HepG2 (cell line): ENCODE measurements around the gene OSBPL1A. TPM values are rescaled to one million over a fixed set of nuclear protein-coding genes. Genes with fewer than 3 reads are reported as not detected.
A peak's percentile ranks its signal among the peaks of the same experiment; 100 is the strongest.

Experiments
- ARNTL ChIP-seq: sonication (generic); formaldehyde crosslinking; IDR thresholded peaks from 2 replicates; pipeline ENCODE4 v1.4.0; 2020; ENCODE audit warnings: mild to moderate bottlenecking, missing genetic modification reagents
- CENPX ChIP-seq: sonication (generic); formaldehyde crosslinking; IDR thresholded peaks from 2 replicates; pipeline ENCODE4 v1.9.0; 2021; ENCODE audit warnings: mild to moderate bottlenecking, missing genetic modification reagents, moderate library complexity
- ETV5 ChIP-seq: IDR thresholded peaks from 2 replicates; pipeline ENCODE4 v1.6.1; 2018; ENCODE audit warnings: missing biosample characterization, missing genetic modification reagents, inconsistent platforms, borderline replicate concordance
- HMGA1 ChIP-seq: sonication (generic); formaldehyde crosslinking; conservative IDR thresholded peaks from 2 replicates; pipeline ENCODE4 v1.4.0; 2020; ENCODE audit warnings: missing genetic modification reagents
- KAT7 ChIP-seq: IDR thresholded peaks from 2 replicates; pipeline ENCODE4 v1.6.1; 2018; ENCODE audit warnings: borderline replicate concordance, missing compliant biosample characterization
- KDM2A ChIP-seq: sonication (generic); formaldehyde crosslinking; IDR thresholded peaks from 2 replicates; pipeline ENCODE4 v1.4.0; 2020; ENCODE audit warnings: low read depth, missing genetic modification reagents, borderline replicate concordance
- MAFG ChIP-seq: sonication (generic); formaldehyde crosslinking; IDR thresholded peaks from 2 replicates; pipeline ENCODE4 v1.5.1; 2020; ENCODE audit warnings: mild to moderate bottlenecking, missing genetic modification reagents
- MEIS1 ChIP-seq: sonication (generic); formaldehyde crosslinking; IDR thresholded peaks from 2 replicates; pipeline ENCODE4 v1.9.0; 2021; ENCODE audit warnings: mild to moderate bottlenecking, missing genetic modification reagents, moderate library complexity, borderline replicate concordance
- PITX1 ChIP-seq: sonication (generic); formaldehyde crosslinking; IDR thresholded peaks from 2 replicates; pipeline ENCODE4 v1.5.1; 2020; ENCODE audit warnings: mild to moderate bottlenecking, missing genetic modification reagents
- RBM39 ChIP-seq: fragments of 200-400 bp; formaldehyde crosslinking; IDR thresholded peaks from one replicate; pipeline ENCODE4 v1.6.1; 2018; ENCODE audit warnings: antibody characterized with exemption, mild to moderate bottlenecking, low read depth, low read length; ENCODE audit not compliant: poor library complexity, severe bottlenecking
- RFX5 ChIP-seq: IDR thresholded peaks from 2 replicates; pipeline ENCODE4 v1.6.1; 2011; ENCODE audit warnings: low read depth, low read length, improper control_type of control experiment
- SMYD3 ChIP-seq: sonication (generic); formaldehyde crosslinking; IDR thresholded peaks from 2 replicates; pipeline ENCODE4 v1.8.1; 2023; ENCODE audit warnings: mild to moderate bottlenecking, missing genetic modification reagents
- SNAI1 ChIP-seq: sonication (generic); formaldehyde crosslinking; IDR thresholded peaks from 2 replicates; pipeline ENCODE4 v1.5.0; 2020; ENCODE audit warnings: mild to moderate bottlenecking, missing genetic modification reagents, borderline replicate concordance
- TAF1 ChIP-seq: sonication (generic); formaldehyde crosslinking; IDR thresholded peaks from 2 replicates; pipeline ENCODE4 v1.4.0; 2020; ENCODE audit warnings: missing genetic modification reagents
- ZBTB7B ChIP-seq: sonication (generic); formaldehyde crosslinking; IDR thresholded peaks from 2 replicates; pipeline ENCODE4 v1.4.0; 2020; ENCODE audit warnings: missing genetic modification reagents
- ZNF207 ChIP-seq: fragments of 450-650 bp; IDR thresholded peaks from 2 replicates; pipeline ENCODE4 v1.6.1; 2016; ENCODE audit warnings: antibody characterized with exemption, borderline replicate concordance
- ZNF230 ChIP-seq: sonication (generic); formaldehyde crosslinking; IDR thresholded peaks from 2 replicates; pipeline ENCODE4 v1.4.0; 2020; ENCODE audit warnings: mild to moderate bottlenecking, missing genetic modification reagents
- ZNF317 ChIP-seq: sonication (generic); formaldehyde crosslinking; IDR thresholded peaks from 2 replicates; pipeline ENCODE4 v1.5.0; 2020; ENCODE audit warnings: mild to moderate bottlenecking, missing genetic modification reagents
- ZNF446 ChIP-seq: sonication (generic); formaldehyde crosslinking; IDR thresholded peaks from 2 replicates; pipeline ENCODE4 v1.5.0; 2020; ENCODE audit warnings: mild to moderate bottlenecking, missing genetic modification reagents
- ZNF550 ChIP-seq: sonication (generic); formaldehyde crosslinking; IDR thresholded peaks from 2 replicates; pipeline ENCODE4 v1.4.0; 2020; ENCODE audit warnings: mild to moderate bottlenecking, missing genetic modification reagents, borderline replicate concordance
- ZSCAN22 ChIP-seq: sonication (generic); formaldehyde crosslinking; IDR thresholded peaks from 2 replicates; pipeline ENCODE4 v1.4.0; 2020; ENCODE audit warnings: mild to moderate bottlenecking, missing genetic modification reagents
- polyA plus RNA-seq, 8 experiments: library from polyadenylated mRNA; depleted of rRNA in 3 of 8; stranded (reverse) in 7 of 8; unstranded in 1 of 8; fragments of >200 nt; fragmentation: Illumina TruSeq in 4 of 8; extraction: Trizol in 4 of 8; gene quantifications; 2 replicates each; pipeline versions ENCODE4 v1.2.1 to v1.2.3, GENCODE V29; 2011 to 2016; ENCODE audit warnings: low read depth in 4 of 8, missing spikeins in 1 of 8, mixed read lengths in 1 of 8; ENCODE audit not compliant: insufficient read depth in 1 of 8
- total RNA-seq, 5 experiments: library from RNA; depleted of rRNA; stranded (reverse); fragments of >200 nt; fragmentation: Illumina TruSeq; extraction: Trizol; gene quantifications; 2 replicates each; pipeline ENCODE4 v1.2.3, GENCODE V29; 2016; ENCODE audit warnings: low read depth in 1 of 5
- TF ChIP-seq, protein P1 (sequence below): fragments of 450-650 bp; IDR thresholded peaks from 2 replicates; pipeline ENCODE4 v1.6.1; 2017
- TF ChIP-seq, protein P2 (sequence below): sonication (generic); formaldehyde crosslinking; IDR thresholded peaks from 2 replicates; pipeline ENCODE4 v1.8.0; 2023; ENCODE audit warnings: mild to moderate bottlenecking, missing genetic modification reagents
- TF ChIP-seq, protein P3 (sequence below): IDR thresholded peaks from 2 replicates; pipeline ENCODE4 v1.6.1; 2012; ENCODE audit warnings: low read depth, low read length, improper control_type of control experiment
- TF ChIP-seq, protein P4 (sequence below): sonication (generic); formaldehyde crosslinking; IDR thresholded peaks from 2 replicates; pipeline ENCODE4 v1.8.1; 2023; ENCODE audit warnings: mild to moderate bottlenecking, missing genetic modification reagents

Gene OSBPL1A
- total and polyA plus RNA-seq, 2 of the 13 experiments (the other 11 are each of a cell fraction or from before 2014, with no cell fraction given), result 0.02 TPM; not detected in 1

DNA sequence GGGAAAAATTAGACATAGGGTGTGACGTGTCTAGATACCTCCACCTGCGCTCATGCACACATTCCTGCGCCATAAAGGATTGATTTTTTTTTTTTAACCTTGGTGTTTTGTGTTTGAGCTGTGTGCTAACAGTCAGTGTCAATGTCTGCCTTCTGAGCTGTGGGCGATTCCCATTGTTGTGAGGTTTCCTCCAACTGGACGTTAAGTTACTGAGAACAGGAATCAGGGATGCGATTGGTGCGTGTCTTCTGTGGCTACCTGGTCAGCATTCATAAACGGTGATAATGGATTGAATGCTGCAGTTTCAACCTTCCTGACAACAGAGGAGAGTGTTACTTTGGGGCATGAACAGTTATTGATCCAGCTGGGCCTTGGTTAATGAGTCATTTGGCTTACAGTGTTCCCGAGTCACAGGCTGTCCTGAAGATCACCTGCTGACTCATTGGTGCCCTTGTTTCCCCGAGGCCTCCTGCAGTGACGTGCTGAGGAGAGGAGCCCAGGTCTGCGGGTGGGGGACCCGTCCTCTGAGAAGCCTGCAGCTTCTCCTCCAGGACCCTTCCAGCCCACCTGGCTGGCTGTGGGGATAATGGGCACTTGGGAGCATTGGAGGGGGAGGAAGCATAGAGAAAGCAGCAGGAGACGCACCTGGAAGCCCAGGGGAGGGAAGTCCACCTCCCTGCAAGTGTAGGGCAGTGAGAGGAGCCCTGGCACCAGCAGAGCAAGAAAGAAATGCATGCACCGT lies 284.6 kb downstream of the OSBPL1A start (continued):
- TF ChIP-seq PITX1 (peak; percentile 92), ZNF446 (no peak), KAT7 (CRISPR knock-in tag) (peak; percentile 60; the same call in 1 of the 2 replicates), ZSCAN22 (CRISPR knock-in tag) (no peak), SMYD3 (0 out of 2 replicates have a peak, but pooled peaks have one; percentile 39), ZNF230 (CRISPR knock-in tag) (no peak), RFX5 (peak; percentile 66), CENPX (no peak), HMGA1 (no peak), MAFG (CRISPR knock-in tag) (no peak), ZBTB7B (CRISPR knock-in tag) (no peak), ZNF550 (CRISPR knock-in tag) (0 out of 2 replicates have a peak, but pooled peaks have one; percentile 61), KDM2A (no peak; the same call in 1 of the 2 replicates), ZNF207 (no peak), ARNTL (CRISPR knock-in tag) (peak; percentile 66; the same call in 1 of the 2 replicates), MEIS1 (CRISPR knock-in tag) (peak; percentile 83; the same call in 1 of the 2 replicates), RBM39 (no peak), ETV5 (CRISPR knock-in tag) (no peak; the same call in 1 of the 2 replicates), SNAI1 (CRISPR knock-in tag) (no peak), ZNF317 (CRISPR knock-in tag) (peak; percentile 72; the same call in 1 of the 2 replicates), TAF1 (CRISPR knock-in tag) (peak; percentile 46; the same call in 1 of the 2 replicates)
- TF ChIP-seq, protein P1, sequence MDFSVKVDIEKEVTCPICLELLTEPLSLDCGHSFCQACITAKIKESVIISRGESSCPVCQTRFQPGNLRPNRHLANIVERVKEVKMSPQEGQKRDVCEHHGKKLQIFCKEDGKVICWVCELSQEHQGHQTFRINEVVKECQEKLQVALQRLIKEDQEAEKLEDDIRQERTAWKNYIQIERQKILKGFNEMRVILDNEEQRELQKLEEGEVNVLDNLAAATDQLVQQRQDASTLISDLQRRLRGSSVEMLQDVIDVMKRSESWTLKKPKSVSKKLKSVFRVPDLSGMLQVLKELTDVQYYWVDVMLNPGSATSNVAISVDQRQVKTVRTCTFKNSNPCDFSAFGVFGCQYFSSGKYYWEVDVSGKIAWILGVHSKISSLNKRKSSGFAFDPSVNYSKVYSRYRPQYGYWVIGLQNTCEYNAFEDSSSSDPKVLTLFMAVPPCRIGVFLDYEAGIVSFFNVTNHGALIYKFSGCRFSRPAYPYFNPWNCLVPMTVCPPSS, result no peak
- TF ChIP-seq, protein P2, sequence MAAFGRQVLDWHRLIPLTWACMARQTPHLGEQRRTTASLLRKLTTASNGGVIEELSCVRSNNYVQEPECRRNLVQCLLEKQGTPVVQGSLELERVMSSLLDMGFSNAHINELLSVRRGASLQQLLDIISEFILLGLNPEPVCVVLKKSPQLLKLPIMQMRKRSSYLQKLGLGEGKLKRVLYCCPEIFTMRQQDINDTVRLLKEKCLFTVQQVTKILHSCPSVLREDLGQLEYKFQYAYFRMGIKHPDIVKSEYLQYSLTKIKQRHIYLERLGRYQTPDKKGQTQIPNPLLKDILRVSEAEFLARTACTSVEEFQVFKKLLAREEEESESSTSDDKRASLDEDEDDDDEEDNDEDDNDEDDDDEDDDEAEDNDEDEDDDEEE, result no peak
- TF ChIP-seq, protein P3, sequence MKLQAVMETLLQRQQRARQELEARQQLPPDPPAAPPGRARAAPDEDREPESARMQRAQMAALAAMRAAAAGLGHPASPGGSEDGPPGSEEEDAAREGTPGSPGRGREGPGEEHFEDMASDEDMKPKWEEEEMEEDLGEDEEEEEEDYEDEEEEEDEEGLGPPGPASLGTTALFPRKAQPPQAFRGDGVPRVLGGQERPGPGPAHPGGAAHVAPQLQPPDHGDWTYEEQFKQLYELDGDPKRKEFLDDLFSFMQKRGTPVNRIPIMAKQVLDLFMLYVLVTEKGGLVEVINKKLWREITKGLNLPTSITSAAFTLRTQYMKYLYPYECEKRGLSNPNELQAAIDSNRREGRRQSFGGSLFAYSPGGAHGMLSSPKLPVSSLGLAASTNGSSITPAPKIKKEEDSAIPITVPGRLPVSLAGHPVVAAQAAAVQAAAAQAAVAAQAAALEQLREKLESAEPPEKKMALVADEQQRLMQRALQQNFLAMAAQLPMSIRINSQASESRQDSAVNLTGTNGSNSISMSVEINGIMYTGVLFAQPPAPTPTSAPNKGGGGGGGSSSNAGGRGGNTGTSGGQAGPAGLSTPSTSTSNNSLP, result peak; percentile 70
- TF ChIP-seq, protein P4, sequence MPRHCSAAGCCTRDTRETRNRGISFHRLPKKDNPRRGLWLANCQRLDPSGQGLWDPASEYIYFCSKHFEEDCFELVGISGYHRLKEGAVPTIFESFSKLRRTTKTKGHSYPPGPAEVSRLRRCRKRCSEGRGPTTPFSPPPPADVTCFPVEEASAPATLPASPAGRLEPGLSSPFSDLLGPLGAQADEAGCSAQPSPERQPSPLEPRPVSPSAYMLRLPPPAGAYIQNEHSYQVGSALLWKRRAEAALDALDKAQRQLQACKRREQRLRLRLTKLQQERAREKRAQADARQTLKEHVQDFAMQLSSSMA (CRISPR knock-in tag), result no peak
